Activated CD8-positive, alpha-beta memory T cell treated with anti-CD3 and anti-CD28 coated beads for 36 hours (primary cell): ENCODE results near the gene C12orf57. TPM values are rescaled to one million over a fixed set of nuclear protein-coding genes. Genes with fewer than 3 reads are reported as not detected.
"Not testable (repeated sequence)": the region's sequence is repeated elsewhere in the genome, so short reads cannot be mapped to it uniquely, and the experiment has no call there.

Experiments
- CTCF ChIA-PET: fragments of 350-600 bp; sonication (Branson Sonifier 250); formaldehyde crosslinking; loops from one replicate; lab custom pipeline; 2021; ENCODE audit warnings: antibody characterized with exemption; lab: Charles Lee
- POLR2A ChIA-PET: fragments of 350-600 bp; sonication (Branson Sonifier 250); formaldehyde crosslinking; loops from one replicate; lab custom pipeline; 2021; ENCODE audit warnings: antibody characterized with exemption; lab: Charles Lee
- total RNA-seq, 2 experiments: library from RNA; stranded (reverse); gene quantifications; one replicate each; pipeline ENCODE4 v1.2.3, GENCODE V29; 2021

C12orf57 gene
- 100 to 1,000 TPM; 234 to 239 TPM for total RNA-seq

DNA sequence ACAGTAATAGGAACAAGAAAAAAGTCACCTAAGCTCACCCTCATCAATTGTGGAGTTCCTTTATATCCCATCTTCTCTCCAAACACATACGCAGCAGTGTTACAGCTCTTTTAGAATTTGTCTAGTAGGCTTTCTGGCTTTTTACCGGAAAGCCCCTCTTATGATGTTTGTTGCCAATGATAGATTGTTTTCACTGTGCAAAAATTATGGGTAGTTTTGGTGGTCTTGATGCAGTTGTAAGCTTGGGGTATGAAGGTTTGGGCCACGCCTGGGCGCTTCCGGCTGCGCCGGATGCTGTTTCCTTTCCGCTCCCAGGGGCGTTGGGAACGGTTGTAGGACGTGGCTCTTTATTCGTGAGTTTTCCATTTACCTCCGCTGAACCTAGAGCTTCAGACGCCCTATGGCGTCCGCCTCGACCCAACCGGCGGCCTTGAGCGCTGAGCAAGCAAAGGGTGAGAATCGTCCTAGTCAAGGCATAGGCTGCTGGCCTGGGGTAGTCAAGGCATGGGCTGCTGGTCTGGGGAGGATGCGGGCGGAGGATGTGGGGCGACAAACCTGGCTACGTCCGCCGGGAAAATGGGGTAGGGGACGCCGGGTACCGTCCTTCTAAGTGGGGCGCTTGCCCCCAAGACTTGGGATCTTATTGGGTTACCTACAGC lies at the start of gene C12orf57, which contains the start of gene RNU7-1:
TSS of gene C12orf57 (plus strand) at position 301 of the 659 bp plus-strand sequence. CDS start at position 401, 100 bp downstream.
TSS of gene RNU7-1 (plus strand) at position 95 of the 659 bp plus-strand sequence.
- ChIA-PET CTCF (interaction anchor here (0.8 to 11.8 kb wide), 14 partner anchors 9 to 178 kb away, joined by 3 to 337 read pairs (median 4); partner anchors contain the start of genes ENO2 and PTMS), POLR2A (interaction anchor here (0.6 to 12.5 kb wide), 18 partner anchors 9 to 1031 kb away, joined by 3 to 353 read pairs (median 7); partner anchors contain the start of genes EMG1, LPCAT3, PHB2 and SPSB2)

DNA sequence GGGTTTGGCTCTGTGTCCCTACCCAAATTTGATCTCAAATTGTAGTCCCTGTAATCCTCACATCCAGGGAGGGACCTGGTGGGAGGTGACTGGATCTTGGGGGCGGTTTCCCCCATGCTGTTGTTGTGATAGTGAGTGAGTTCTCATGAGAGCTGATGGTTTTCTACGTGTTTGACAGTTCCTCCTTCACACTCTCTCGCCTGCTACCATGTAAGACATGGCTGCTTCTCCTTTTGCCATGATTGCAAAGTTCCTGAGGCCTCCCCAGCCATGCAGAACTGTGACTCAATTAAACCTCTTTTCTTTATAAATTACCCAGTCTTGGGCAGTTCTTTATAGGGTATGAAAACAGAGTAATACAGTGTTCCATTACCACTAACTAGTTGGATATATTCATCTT lies 49.5 kb upstream of the C12orf57 start:
- ChIA-PET CTCF (interaction anchor here (1.1 kb wide), 1 partner anchor 22 kb away, joined by 4 read pairs; no protein-coding TSS in a partner anchor), POLR2A (no interaction called here)

- CTCF ChIA-PET: no interaction called here
- POLR2A ChIA-PET: no interaction called here
Observed at GRCh38 chr12:6896846-6897435, 46.9 kb upstream of the C12orf57 start.

DNA sequence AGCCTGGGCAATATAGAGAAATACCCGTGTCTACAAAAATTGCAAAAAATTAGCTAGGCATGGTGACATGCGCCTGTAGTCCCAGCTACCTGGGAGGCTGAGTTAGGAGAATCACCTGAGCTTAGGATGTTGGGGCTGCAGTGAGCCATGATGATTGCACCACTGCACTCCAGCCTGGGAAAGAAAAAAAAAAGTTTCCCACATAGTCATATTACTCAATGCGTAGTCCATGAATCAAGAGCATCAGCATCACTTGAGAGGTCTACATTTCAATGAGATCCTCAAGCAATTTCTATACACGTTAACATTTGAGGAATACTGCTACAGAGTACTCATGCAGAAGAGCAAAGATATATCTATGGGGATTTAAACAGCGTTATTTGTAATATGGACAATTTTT lies 44.4 kb upstream of the C12orf57 start:
- ChIA-PET POLR2A (no interaction called here), CTCF (interaction anchor here (0.6 to 1.2 kb wide), 2 partner anchors 27 to 36 kb away, joined by 3 read pairs; partner anchors contain the start of gene SPSB2)

DNA sequence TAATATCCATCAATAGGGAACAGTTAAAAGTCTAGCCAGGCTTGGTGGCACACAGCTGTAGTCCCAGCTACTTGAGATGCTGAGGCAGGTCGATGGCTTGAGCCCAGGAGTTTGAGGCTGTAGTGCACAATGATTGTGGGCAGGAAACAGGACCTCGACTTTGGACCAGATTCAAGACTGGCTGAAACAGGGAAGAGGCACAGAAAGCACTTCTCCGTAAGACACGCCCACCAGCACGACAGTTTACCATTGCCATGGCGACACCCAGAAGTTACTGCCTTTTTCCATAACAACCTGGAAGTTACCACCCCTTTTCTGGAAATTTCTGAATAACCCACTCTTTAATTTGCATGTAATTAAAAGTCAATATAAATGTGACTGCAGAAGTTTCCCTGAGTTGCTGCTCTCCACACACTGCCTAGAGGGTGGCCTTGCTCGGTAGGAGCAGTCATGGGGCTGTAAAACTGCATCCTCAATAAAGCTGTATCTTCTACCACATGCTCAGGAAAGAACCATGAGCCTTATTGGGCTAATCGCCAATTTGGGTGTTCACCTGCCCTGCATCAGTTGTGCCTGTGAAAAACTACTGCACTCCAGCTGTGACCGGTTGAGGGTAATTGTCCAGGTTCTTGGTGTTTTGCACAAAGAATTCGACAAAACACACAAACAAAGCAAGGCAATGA lies 43.8 kb upstream of the C12orf57 start:
- CTCF ChIA-PET: interaction anchor here (0.6 to 1.2 kb wide), 2 partner anchors 27 to 35 kb away, joined by 3 read pairs; partner anchors contain the start of gene SPSB2
- POLR2A ChIA-PET: interaction anchor here (0.6 kb wide), 1 partner anchor 9 kb away, joined by 6 read pairs; no protein-coding TSS in a partner anchor

- CTCF ChIA-PET: interaction anchor here (0.8 to 1.0 kb wide), 2 partner anchors 11 to 21 kb away, joined by 3 to 4 read pairs; no protein-coding TSS in a partner anchor
- POLR2A ChIA-PET: interaction anchor here (0.6 to 0.8 kb wide), 2 partner anchors 10 to 179 kb away, joined by 3 to 5 read pairs; no protein-coding TSS in a partner anchor
Observed at GRCh38 chr12:6902448-6902847, 41.4 kb upstream of the C12orf57 start.

DNA sequence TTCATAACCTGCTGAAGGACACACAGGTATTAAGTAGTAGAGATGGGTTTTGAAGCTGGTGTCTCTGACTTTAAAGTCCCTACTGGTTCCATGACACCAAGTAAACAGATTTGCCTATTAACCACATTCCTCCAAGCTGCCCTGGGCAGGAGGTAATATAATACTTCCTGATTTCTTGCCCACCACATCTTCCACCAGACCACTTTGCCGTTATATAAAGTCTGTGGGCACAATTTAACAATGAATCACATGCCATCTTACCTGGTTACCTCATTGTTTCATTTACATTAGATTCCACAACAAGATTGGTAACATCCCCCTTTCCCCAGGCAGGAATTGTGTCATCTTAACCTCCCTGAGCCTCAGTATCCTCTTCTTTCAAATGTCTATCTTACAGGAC lies 40.1 kb upstream of the C12orf57 start:
- POLR2A ChIA-PET: no interaction called here
- CTCF ChIA-PET: interaction anchor here (2.0 kb wide), 1 partner anchor 31 kb away, joined by 8 read pairs; the partner anchor contains the start of gene SPSB2

GRCh38 chr12:6904280-6905276 lies 39.2 kb upstream of the C12orf57 start, which contains the start of gene LRRC23:
TSS of gene LRRC23 (plus strand) at chr12:6904822. CDS start at chr12:6905634, 812 bp downstream.
- POLR2A ChIA-PET: interaction anchor here (1.0 to 1.2 kb wide), 3 partner anchors 13 to 22 kb away, joined by 3 to 5 read pairs (median 4); no protein-coding TSS in a partner anchor

DNA sequence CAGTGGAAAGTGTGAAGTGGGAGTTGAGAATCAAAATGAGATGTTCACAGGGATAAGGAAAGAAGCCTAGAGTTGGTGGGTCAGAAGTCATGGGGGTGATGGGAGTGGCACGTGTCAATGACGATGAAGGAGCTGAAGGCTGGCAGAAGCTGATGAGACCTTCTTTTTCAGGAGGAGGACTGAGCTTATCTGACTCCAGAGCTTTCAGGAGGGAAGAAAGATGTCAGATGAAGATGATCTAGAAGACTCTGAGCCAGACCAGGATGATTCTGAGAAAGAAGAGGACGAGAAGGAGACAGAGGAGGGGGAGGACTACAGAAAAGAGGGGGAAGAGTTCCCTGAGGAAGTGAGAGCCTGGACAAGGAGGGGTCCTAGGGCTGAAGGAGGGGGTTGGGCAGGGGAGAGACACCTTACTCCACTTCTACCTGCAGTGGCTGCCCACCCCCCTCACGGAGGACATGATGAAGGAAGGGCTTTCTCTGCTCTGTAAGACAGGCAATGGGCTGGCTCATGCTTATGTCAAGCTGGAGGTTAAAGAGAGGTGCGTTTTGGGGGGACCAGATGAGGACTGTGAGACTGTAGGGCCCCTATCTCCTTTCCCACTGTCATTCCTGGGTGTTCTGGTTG lies 38.3 kb upstream of the C12orf57 start:
- CTCF ChIA-PET: interaction anchor here (0.5 to 3.0 kb wide), 4 partner anchors 14 to 43 kb away, joined by 3 to 17 read pairs (median 6); partner anchors contain the start of gene SPSB2
- POLR2A ChIA-PET: interaction anchor here (0.6 to 1.2 kb wide), 4 partner anchors 14 to 25 kb away, joined by 3 to 5 read pairs (median 4); no protein-coding TSS in a partner anchor

More at GRCh38 chr12:6904280-6905276, 39.2 kb upstream of the C12orf57 start, which contains the start of gene LRRC23:
- CTCF ChIA-PET: interaction anchor here (0.5 to 3.0 kb wide), 4 partner anchors 13 to 44 kb away, joined by 3 to 17 read pairs (median 6); partner anchors contain the start of gene SPSB2

GRCh38 chr12:6908141-6908540 lies 35.7 kb upstream of the C12orf57 start:
- CTCF ChIA-PET: interaction anchor here (2.7 to 2.9 kb wide), 2 partner anchors 36 to 39 kb away, joined by 7 to 9 read pairs; no protein-coding TSS in a partner anchor
- POLR2A ChIA-PET: not testable (repeated sequence)

- ChIA-PET POLR2A (no interaction called here), CTCF (interaction anchor here (1.2 to 2.9 kb wide), 2 partner anchors 14 to 40 kb away, joined by 4 to 9 read pairs; no protein-coding TSS in a partner anchor)
Observed at GRCh38 chr12:6909421-6910145, 34.2 kb upstream of the C12orf57 start.

- CTCF ChIA-PET: interaction anchor here (1.1 to 2.4 kb wide), 3 partner anchors 40 to 348 kb away, joined by 3 to 6 read pairs (median 3); partner anchors contain the start of genes MLF2 and SPSB2
- POLR2A ChIA-PET: interaction anchor here (0.6 kb wide), 1 partner anchor 14 kb away, joined by 3 read pairs; no protein-coding TSS in a partner anchor
Observed at GRCh38 chr12:6912164-6912935, 31.5 kb upstream of the C12orf57 start.

DNA sequence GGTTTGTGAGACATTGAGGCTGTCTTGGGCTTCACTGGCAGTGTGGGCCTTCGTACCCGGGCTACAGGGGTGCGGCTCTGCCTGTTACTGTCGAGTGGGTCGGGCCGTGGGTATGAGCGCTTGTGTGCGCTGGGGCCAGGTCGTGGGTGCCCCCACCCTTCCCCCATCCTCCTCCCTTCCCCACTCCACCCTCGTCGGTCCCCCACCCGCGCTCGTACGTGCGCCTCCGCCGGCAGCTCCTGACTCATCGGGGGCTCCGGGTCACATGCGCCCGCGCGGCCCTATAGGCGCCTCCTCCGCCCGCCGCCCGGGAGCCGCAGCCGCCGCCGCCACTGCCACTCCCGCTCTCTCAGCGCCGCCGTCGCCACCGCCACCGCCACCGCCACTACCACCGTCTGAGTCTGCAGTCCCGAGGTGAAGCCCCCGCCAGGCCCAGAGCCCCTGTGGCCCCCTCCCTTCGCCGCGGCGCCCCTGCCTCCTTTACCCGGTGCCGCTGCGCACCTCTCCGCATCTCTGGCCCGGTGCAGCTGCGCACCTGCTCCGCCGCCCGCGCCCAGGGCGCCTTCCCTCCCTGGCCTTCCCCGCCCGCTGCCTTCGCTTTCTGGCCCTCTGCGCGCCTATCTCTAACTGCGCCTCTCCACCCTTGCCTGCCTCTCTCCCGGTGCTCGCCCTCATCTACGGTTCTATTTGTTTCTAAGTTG lies 29.4 kb upstream of the C12orf57 start, which contains the start of gene ENO2:
TSS of gene ENO2 (plus strand) at position 335 of the 701 bp plus-strand sequence. CDS start 1,253 bp downstream, outside the sequence.
- ChIA-PET POLR2A (interaction anchor here (1.0 to 1.3 kb wide), 6 partner anchors 11 to 32 kb away, joined by 3 to 8 read pairs (median 4); partner anchors contain the start of gene C12orf57), CTCF (interaction anchor here (0.6 to 2.6 kb wide), 7 partner anchors 10 to 42 kb away, joined by 3 to 10 read pairs (median 4); partner anchors contain the start of genes C12orf57, RNU7-1 and SPSB2)
